ENCODE measurements around the gene DHX16.

DHX16 gene

GRCh38 chr6:30686009-30686907, 13.5 kb upstream of the DHX16 start, which contains the start of gene PPP1R18:
PPP1R18 (minus strand) TSS chr6:30686645; CDS start chr6:30686018, 627 bp downstream.
- H3K4me3 ChIP-seq (ENCODE audit: low read length) = peak within 1 kb of the TSS; percentile 84
- no peak for DNase-seq (ENCODE audit: low read depth)
- TF ChIP-seq, protein P1, sequence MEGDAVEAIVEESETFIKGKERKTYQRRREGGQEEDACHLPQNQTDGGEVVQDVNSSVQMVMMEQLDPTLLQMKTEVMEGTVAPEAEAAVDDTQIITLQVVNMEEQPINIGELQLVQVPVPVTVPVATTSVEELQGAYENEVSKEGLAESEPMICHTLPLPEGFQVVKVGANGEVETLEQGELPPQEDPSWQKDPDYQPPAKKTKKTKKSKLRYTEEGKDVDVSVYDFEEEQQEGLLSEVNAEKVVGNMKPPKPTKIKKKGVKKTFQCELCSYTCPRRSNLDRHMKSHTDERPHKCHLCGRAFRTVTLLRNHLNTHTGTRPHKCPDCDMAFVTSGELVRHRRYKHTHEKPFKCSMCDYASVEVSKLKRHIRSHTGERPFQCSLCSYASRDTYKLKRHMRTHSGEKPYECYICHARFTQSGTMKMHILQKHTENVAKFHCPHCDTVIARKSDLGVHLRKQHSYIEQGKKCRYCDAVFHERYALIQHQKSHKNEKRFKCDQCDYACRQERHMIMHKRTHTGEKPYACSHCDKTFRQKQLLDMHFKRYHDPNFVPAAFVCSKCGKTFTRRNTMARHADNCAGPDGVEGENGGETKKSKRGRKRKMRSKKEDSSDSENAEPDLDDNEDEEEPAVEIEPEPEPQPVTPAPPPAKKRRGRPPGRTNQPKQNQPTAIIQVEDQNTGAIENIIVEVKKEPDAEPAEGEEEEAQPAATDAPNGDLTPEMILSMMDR (conservative IDR thresholded peaks at IDR 0.05; ENCODE audit: low read depth, low read length) = no peak

- DNase-seq (ENCODE audit: low read depth) = no peak
- TF ChIP-seq, protein P1 (conservative IDR thresholded peaks at IDR 0.05; ENCODE audit: low read depth, low read length) = peak; percentile 21
- peak overlapping the region; percentile 84 for H3K4me3 ChIP-seq (ENCODE audit: low read length)
These were observed 12.6 kb upstream of the DHX16 start for GRCh38 chr6:30685157-30686008.

DNA sequence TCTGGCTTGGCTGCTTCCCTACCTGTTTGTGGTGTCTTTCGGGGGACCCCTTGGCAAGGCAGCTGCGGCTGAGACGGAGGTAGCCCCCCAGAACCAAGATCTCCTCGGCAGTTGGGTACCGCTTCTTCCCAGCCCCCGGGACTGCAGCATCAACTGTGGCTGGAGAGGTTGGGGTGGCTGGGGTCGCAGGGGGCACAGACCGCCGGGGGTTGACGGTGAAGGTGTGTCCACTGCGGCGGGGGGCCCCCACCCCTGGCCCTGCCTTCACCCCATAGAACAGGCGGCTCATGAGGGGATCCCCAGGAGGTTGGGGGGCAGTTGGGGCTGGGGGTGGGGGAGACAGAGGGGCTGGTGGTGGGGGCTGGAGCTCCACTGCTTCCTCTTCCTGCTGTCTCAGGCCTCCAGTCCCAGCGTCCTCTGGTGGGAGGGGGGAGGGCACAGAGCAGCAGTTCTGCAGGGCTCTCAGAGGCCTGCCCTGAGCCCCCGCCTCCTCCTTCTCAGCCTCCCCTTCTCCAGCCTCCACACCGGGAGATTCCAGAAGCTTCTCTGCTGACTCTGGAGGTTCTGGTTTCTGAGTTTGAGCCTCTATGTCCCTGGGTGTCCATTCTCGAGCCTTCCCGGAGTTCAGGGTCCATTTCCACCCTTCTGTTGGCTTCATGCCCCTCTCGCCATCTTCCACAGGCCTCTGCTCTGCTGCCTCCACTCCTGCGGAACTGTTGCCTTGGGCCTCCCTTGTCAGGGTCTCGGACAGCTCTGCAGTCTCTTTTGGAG, 11.8 kb upstream of the DHX16 start:
- H3K4me3 ChIP-seq (ENCODE audit: low read length) = peak overlapping the region; percentile 84
- TF ChIP-seq, protein P1 (conservative IDR thresholded peaks at IDR 0.05; ENCODE audit: low read depth, low read length) = no peak
- DNase-seq (ENCODE audit: low read depth) = no peak

- TF ChIP-seq, protein P1 (conservative IDR thresholded peaks at IDR 0.05; ENCODE audit: low read depth, low read length) = no peak
- H3K4me3 ChIP-seq (ENCODE audit: low read length) = peak overlapping the region; percentile 51
- DNase-seq (ENCODE audit: low read depth) = no peak
These were observed 11.2 kb upstream of the DHX16 start for GRCh38 chr6:30683980-30684338.

DNA sequence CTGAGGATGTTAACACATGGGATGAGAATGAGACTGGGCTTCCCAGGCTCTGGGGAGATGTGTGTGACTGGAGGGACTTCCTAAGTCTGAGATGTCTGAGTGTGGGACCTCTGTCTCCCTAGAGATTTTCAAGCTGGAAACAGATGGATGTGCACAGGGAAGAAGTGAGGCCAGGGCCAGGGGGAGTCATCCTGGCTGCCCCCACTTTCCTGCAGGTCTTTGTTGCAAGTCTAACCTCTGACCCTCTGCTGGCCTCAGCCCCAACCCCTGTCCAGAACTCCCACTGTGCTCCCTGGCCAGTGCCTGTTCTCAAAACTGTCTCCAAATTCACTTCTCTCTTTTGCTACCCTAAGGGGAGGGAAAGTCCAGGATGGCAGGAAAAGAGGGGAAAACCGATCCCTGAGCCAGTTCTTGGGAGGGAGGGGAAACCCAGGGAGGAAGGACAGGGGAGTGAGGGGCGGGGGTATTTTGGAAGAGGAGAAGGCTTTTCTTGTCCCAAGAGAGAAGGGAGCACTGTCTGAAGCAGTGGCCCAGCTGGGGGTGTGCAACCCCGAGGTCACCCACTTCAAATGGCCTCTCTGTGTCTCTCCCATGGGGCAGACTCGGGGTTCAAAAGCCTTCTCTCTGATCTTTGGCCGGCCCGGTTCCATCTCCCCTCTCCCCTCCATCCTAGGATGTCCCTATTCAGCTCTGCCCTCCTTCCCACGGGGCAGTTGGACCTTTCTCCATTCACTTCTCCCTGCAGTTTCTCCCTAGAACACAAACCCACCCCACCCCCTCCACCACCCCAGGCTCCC, 10.6 kb upstream of the DHX16 start:
- no peak for DNase-seq (ENCODE audit: low read depth)
- peak overlapping the region; percentile 51 for H3K4me3 ChIP-seq (ENCODE audit: low read length)
- TF ChIP-seq, protein P1 (conservative IDR thresholded peaks at IDR 0.05; ENCODE audit: low read depth, low read length) = no peak
